Measurements from ENCODE around the gene CCDC3. TPM values are rescaled to one million over a fixed set of nuclear protein-coding genes. Genes with fewer than 3 reads are reported as not detected.
"Not testable (repeated sequence)": the region's sequence is repeated elsewhere in the genome, so short reads cannot be mapped to it uniquely, and the experiment has no call there.

Gene CCDC3
- total RNA-seq, 2 donors from 2014 or later: 10.0 to 14.9 TPM

- Histone ChIP-seq H3K27me3 (no peaks in the 10 kb centered on the region), H3K27ac (no peak overlapping the region), H3K9me3 (peaks cover 0 to 3% of the 10 kb centered on the region in 2 donors), H3K36me3 (no peaks in the 10 kb centered on the region), H3K4me1 (no peaks in the 10 kb centered on the region), H3K4me3 (no peak overlapping the region)
- TF ChIP-seq, protein P1, sequence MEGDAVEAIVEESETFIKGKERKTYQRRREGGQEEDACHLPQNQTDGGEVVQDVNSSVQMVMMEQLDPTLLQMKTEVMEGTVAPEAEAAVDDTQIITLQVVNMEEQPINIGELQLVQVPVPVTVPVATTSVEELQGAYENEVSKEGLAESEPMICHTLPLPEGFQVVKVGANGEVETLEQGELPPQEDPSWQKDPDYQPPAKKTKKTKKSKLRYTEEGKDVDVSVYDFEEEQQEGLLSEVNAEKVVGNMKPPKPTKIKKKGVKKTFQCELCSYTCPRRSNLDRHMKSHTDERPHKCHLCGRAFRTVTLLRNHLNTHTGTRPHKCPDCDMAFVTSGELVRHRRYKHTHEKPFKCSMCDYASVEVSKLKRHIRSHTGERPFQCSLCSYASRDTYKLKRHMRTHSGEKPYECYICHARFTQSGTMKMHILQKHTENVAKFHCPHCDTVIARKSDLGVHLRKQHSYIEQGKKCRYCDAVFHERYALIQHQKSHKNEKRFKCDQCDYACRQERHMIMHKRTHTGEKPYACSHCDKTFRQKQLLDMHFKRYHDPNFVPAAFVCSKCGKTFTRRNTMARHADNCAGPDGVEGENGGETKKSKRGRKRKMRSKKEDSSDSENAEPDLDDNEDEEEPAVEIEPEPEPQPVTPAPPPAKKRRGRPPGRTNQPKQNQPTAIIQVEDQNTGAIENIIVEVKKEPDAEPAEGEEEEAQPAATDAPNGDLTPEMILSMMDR (IDR thresholded peaks at IDR 0.05): no peak
- no peak for DNase-seq (ENCODE audit: low spot score)
Observed at GRCh38 chr10:13046851-13047528, 45.5 kb upstream of the CCDC3 start.

DNA sequence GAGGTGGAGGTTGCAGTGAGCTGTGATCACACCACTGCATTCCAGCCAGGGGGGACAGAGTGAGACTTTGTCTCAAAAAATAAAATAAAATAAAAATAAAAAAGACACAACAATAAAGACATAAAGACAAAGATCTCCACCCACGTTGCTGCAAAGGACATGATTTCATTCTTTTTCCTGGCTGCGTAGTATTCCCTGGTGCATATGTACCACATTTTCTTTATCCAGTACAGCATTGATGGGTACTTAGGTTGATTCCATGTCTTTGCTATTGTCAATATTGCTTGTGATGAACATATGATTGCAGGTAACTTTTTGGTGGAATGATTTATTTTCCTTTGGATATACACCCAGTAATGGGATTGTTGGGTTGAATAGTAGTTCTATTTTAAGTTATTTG lies 42.0 kb upstream of the CCDC3 start:
- TF ChIP-seq, protein P1 (IDR thresholded peaks at IDR 0.05): no peak
- no peak for DNase-seq (ENCODE audit: low spot score)
- H3K27me3 ChIP-seq: no peaks in the 10 kb centered on the region
- H3K4me1 ChIP-seq: no peaks in the 10 kb centered on the region
- no peak overlapping the region for H3K27ac ChIP-seq
- peaks cover 0 to 3% of the 10 kb centered on the region in 2 donors for H3K9me3 ChIP-seq
- no peak overlapping the region for H3K4me3 ChIP-seq
- H3K36me3 ChIP-seq: no peaks in the 10 kb centered on the region

DNA sequence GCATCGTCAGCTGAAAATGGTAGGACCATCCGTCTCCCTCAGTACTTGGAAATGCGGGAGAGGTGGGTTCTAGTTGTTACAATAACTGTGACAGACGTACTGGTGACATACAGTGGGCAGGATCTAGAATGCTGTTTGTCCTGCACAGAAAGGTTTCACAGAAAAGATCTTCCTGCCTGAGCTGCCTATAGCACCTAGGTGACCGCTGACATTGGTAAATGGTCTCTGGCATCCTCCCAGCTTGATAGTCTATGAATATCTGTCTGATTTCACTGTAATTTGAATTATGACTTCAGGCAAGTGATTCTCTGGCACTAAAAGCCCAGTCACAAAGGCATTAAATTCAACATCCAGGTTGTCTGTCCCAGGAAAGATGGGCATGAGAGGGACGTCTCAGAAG lies 38.2 kb upstream of the CCDC3 start:
- H3K4me1 ChIP-seq: no peaks in the 10 kb centered on the region
- H3K9me3 ChIP-seq: peaks cover 0 to 3% of the 10 kb centered on the region in 2 donors
- TF ChIP-seq, protein P1 (IDR thresholded peaks at IDR 0.05): no peak
- no peak overlapping the region for H3K4me3 ChIP-seq
- no peaks in the 10 kb centered on the region for H3K27me3 ChIP-seq
- no peaks in the 10 kb centered on the region for H3K36me3 ChIP-seq
- DNase-seq (ENCODE audit: low spot score): no peak
- H3K27ac ChIP-seq: no peak overlapping the region

- TF ChIP-seq, protein P1 (IDR thresholded peaks at IDR 0.05): no peak
- no peak for DNase-seq (ENCODE audit: low spot score)
- Histone ChIP-seq H3K4me3 (no peak overlapping the region), H3K27ac (no peak overlapping the region), H3K4me1 (no peaks in the 10 kb centered on the region), H3K36me3 (no peaks in the 10 kb centered on the region), H3K9me3 (no peaks in the 10 kb centered on the region), H3K27me3 (no peaks in the 10 kb centered on the region)
Observed at GRCh38 chr10:13038391-13038790, 36.9 kb upstream of the CCDC3 start.

- no peak overlapping the region for H3K27ac ChIP-seq
- TF ChIP-seq, protein P1 (IDR thresholded peaks at IDR 0.05): no peak
- H3K4me3 ChIP-seq: no peak overlapping the region
- H3K27me3 ChIP-seq: no peaks in the 10 kb centered on the region
- H3K36me3 ChIP-seq: no peaks in the 10 kb centered on the region
- DNase-seq (ENCODE audit: low spot score): no peak
- H3K9me3 ChIP-seq: no peaks in the 10 kb centered on the region
- H3K4me1 ChIP-seq: no peaks in the 10 kb centered on the region
Observed at GRCh38 chr10:13037832-13038231, 36.3 kb upstream of the CCDC3 start.

DNA sequence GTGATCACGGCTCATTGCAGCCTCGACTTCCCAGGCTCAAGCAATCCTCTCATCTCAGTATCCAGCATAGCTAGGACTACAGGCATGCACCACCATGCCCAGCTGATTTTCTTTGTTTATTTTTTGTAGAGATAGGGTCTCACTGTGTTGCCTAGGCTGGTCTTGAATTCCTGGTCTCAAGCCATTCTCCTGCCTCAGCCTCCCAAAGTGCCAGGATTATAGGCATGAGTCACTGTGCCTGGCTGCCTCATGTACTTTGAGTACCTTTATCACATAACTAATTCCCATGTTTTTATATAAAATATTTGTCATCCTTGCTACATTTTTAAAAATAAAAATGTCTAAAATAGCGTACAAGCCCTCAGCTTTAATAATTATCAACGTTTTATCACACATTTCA lies 35.3 kb upstream of the CCDC3 start:
- Histone ChIP-seq H3K27me3 (no peaks in the 10 kb centered on the region), H3K36me3 (no peaks in the 10 kb centered on the region), H3K27ac (no peak overlapping the region), H3K4me1 (no peaks in the 10 kb centered on the region), H3K9me3 (no peaks in the 10 kb centered on the region), H3K4me3 (no peak overlapping the region)
- DNase-seq (ENCODE audit: low spot score): no peak
- TF ChIP-seq, protein P1 (IDR thresholded peaks at IDR 0.05): no peak

DNA sequence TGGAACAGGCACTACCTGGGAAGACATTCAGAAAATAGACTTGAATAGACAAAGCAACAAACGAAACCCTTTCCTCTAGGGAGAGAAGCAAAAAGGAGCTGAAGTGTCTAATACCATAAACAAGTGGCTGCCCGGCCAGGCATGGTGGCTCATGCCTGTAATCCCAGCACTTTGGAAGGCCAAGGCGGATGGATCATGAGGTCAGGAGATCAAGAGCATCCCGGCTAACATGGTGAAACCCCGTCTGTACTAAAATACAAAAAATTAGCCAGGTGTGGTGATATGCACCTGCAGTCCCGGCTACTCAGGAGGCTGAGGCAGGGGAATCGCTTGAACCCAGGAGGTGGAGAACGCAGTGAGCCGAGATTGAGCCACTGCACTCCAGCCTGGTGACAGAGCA lies 34.2 kb upstream of the CCDC3 start:
- not testable (repeated sequence) for H3K4me1 ChIP-seq; H3K27ac ChIP-seq; H3K9me3 ChIP-seq; H3K4me3 ChIP-seq; H3K27me3 ChIP-seq; DNase-seq (ENCODE audit: low spot score); H3K36me3 ChIP-seq

Measured in right atrium auricular region (tissue), 2 donors.